H1 (cell line): Measurements from ENCODE around the gene CCL3. TPM values are rescaled to one million over a fixed set of nuclear protein-coding genes. Genes with fewer than 3 reads are reported as not detected.

ENCODE experiments used
- CTBP2 ChIP-seq: IDR thresholded peaks from 2 replicates; pipeline ENCODE4 v1.7.0; 2011; ENCODE audit warnings: borderline replicate concordance, mild to moderate bottlenecking, moderate library complexity, mixed read lengths, low read length; ENCODE audit not compliant: insufficient read depth, insufficient read length
- JUN ChIP-seq: IDR thresholded peaks from 2 replicates; pipeline ENCODE4 v1.6.1; 2011; ENCODE audit warnings: low read depth, mild to moderate bottlenecking, improper control_type of control experiment, low read length
- POLR2A ChIP-seq, 2 experiments: IDR thresholded peaks; 1 replicate in 1 of 2; 2 replicates in 1 of 2; pipeline ENCODE4 v1.6.1; 2011; ENCODE audit warnings: low read depth in 2 of 2, low read length in 2 of 2, mild to moderate bottlenecking in 2 of 2; ENCODE audit errors: control extremely low read depth in 1 of 2
- RNF2 ChIP-seq: fragments of 200-900, 300-1000 bp; sonication (generic); IDR thresholded peaks from 2 replicates; pipeline ENCODE4 v1.7.1; 2016; ENCODE audit warnings: borderline replicate concordance, low read depth, mild to moderate bottlenecking, antibody characterized with exemption, low read length; ENCODE audit not compliant: poor library complexity, severe bottlenecking; ENCODE audit errors: missing control alignments
- SP2 ChIP-seq: IDR thresholded peaks from 2 replicates; pipeline ENCODE4 v1.6.1; 2012; ENCODE audit warnings: mild to moderate bottlenecking, low read length, inconsistent platforms
- polyA plus RNA-seq, 7 experiments: library from polyadenylated mRNA; depleted of rRNA in 3 of 7; stranded (reverse) in 5 of 7; unstranded in 2 of 7; fragments of >200 nt in 5 of 7; fragments of 200-250 nt in 2 of 7; gene quantifications; 1 replicate in 5 of 7; 2 replicates in 1 of 7; 4 replicates in 1 of 7; pipeline versions ENCODE4 v1.2.1 to v1.2.3, GENCODE V29; 2011 to 2013; ENCODE audit warnings: missing spikeins in 2 of 7, mixed read lengths in 2 of 7
- total RNA-seq: library from RNA; stranded (reverse); fragmentation: NEBNext Ultra II Directional; extraction: Animal tissue kit (Norgen Biotek cat#: 25700); gene quantifications from 2 replicates; pipeline ENCODE4 v1.2.1, GENCODE V29; 2021

Gene CCL3
- total and polyA plus RNA-seq, 2 of the 8 experiments (the other 6 are each of a cell fraction or from before 2014, with no cell fraction given) = not detected

GRCh38 chr17:36094746-36095145 lies 4.8 kb upstream of the CCL3 start (continued):
- TF ChIP-seq CTBP2 (no peak), SP2 (no peak), POLR2A (IDR thresholded peaks at IDR 0.05; ENCODE audit: control extremely low read depth in 1 of 2, low read depth in 2 of 2, low read length in 2 of 2) (no peak), JUN (no peak), RNF2 (no peak)
- TF ChIP-seq, all 59 proteins: peak for 0
